Brain microvascular endothelial cell (primary cell): ENCODE results near the gene MRPL43.
"Not testable (repeated sequence)": the region's sequence is repeated elsewhere in the genome, so short reads cannot be mapped to it uniquely, and the experiment has no call there.

Source experiments
- DNase-seq: peaks from one replicate; pipeline ENCODE4 v3.0.0-alpha.2; 2020
- H3K27ac ChIP-seq: fragments of 250-450 bp; sonication (Bioruptor Pico); 2 replicates; pipeline ENCODE4 v1.5.1; 2020; ENCODE audit warnings: mild to moderate bottlenecking, moderate library complexity
- H3K27me3 ChIP-seq: fragments of 250-450 bp; sonication (Bioruptor Pico); replicated peaks from 2 replicates; pipeline ENCODE4 v1.5.1; 2020; ENCODE audit warnings: mild to moderate bottlenecking
- H3K36me3 ChIP-seq: fragments of 250-450 bp; sonication (Bioruptor Pico); replicated peaks from 2 replicates; pipeline ENCODE4 v1.5.1; 2020; ENCODE audit warnings: mild to moderate bottlenecking
- H3K4me3 ChIP-seq: 2 replicates; pipeline ENCODE4 v1.5.1; 2011; ENCODE audit warnings: low read depth, mild to moderate bottlenecking, control low read depth, low read length, moderate library complexity
- CTCF ChIP-seq: IDR thresholded peaks from 2 replicates; pipeline ENCODE4 v1.5.1; 2011; ENCODE audit warnings: low read depth, mild to moderate bottlenecking, moderate library complexity, low read length, control low read depth, inconsistent platforms; ENCODE audit errors: missing control alignments
- in situ Hi-C: cut with HindIII; loops from 2 replicates; pipeline ENCODE4 v1.10.0; 2017; ENCODE audit warnings: low sequenced_read_pairs, low pct_ligation_motif_present

Gene MRPL43

DNA sequence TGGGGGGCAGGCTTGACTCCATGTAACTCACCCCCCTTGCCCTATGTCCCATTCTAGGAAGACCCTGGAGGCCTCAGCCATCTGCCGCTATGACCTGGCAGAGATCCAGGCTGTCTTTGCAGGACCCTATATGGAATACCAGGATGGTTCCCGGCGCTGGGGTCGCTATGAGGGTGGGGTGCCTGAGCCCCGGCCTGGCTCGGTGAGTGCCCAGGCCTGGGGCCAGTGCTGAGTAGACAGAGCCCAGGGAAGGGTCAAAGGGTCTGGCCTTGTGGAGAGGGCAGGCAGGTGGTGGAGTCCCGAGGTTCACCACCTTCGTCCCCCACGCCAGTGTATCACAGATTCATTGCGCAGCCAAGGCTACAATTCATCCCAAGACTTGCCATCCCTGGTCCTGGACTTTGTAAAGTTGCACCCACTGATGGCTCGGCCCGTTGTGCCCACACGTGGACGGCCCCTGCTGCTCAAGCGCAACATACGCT lies 7.5 kb downstream of the MRPL43 start:
- H3K36me3 ChIP-seq, result peaks cover 5% of the 10 kb centered on the region
- in situ Hi-C loops, result no loop called here
- H3K27ac ChIP-seq, result no peak overlapping the region
- no peak for TF ChIP-seq CTCF
- no peak overlapping the region for H3K4me3 ChIP-seq
- H3K27me3 ChIP-seq, result no peaks in the 10 kb centered on the region
- DNase-seq, result no peak

- Histone ChIP-seq H3K27ac (no peak overlapping the region), H3K27me3 (no peaks in the 10 kb centered on the region), H3K36me3 (peaks cover 5% of the 10 kb centered on the region), H3K4me3 (no peak overlapping the region)
- no peak for DNase-seq
- in situ Hi-C loops, result no loop called here
- no peak for TF ChIP-seq CTCF
Observed at GRCh38 chr10:100978901-100979195, 8.4 kb downstream of the MRPL43 start.

GRCh38 chr10:100978121-100978900 lies 9.0 kb downstream of the MRPL43 start:
- in situ Hi-C loops, result no loop called here
- TF ChIP-seq CTCF, result no peak
- no peak overlapping the region for H3K27ac ChIP-seq
- peaks cover 5% of the 10 kb centered on the region for H3K36me3 ChIP-seq
- H3K4me3 ChIP-seq, result no peak overlapping the region
- DNase-seq, result no peak
- no peaks in the 10 kb centered on the region for H3K27me3 ChIP-seq

GRCh38 chr10:100977436-100977835 lies 9.9 kb downstream of the MRPL43 start:
- DNase-seq, result no peak

GRCh38 chr10:100976906-100977305 lies 10.4 kb downstream of the MRPL43 start:
- no peak overlapping the region for H3K4me3 ChIP-seq
- peaks cover 5% of the 10 kb centered on the region for H3K36me3 ChIP-seq
- H3K27ac ChIP-seq, result no peak overlapping the region
- no peak for TF ChIP-seq CTCF
- H3K27me3 ChIP-seq, result no peaks in the 10 kb centered on the region
- in situ Hi-C loops, result no loop called here
- no peak for DNase-seq

More at GRCh38 chr10:100977436-100977835, 9.9 kb downstream of the MRPL43 start:
- no peak overlapping the region for H3K4me3 ChIP-seq
- in situ Hi-C loops, result no loop called here
- no peaks in the 10 kb centered on the region for H3K27me3 ChIP-seq
- H3K36me3 ChIP-seq, result peaks cover 5% of the 10 kb centered on the region
- H3K27ac ChIP-seq, result no peak overlapping the region
- TF ChIP-seq CTCF, result no peak

DNA sequence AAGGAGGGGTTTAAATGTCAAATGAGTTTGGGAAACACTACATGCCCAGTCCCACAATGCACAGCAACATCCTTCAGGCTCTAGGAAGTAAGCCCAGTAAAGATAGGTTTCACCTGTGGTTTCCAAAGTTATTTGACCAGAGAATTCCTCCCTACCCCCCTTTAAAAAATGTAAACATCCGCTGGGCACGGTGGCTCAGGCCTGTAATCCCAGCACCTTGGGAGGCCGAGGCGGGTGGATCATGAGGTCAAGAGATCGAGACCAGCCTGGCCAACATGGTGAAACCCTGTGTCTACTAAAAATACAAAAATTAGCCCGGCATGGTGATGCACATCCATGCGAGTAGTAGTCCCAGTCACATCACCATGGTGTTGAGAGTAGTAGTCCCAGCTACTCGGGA lies 11.9 kb downstream of the MRPL43 start:
- H3K36me3 ChIP-seq, in situ Hi-C loops, H3K4me3 ChIP-seq, H3K27ac ChIP-seq, DNase-seq, H3K27me3 ChIP-seq: not testable (repeated sequence)
